Ovary (tissue), 3 donors: Measurements from ENCODE around the gene CACNA2D3.

ENCODE experiments used
- CTCF ChIP-seq, 3 donors: fragments of 450-650 bp in 2 of 3; fragments of 200-600 bp in 1 of 3; IDR thresholded peaks; one replicate each; pipeline versions ENCODE4 v1.5.1 to v1.8.0; 2016 to 2022; ENCODE audit warnings: antibody characterized with exemption in 3 of 3, mild to moderate bottlenecking in 1 of 3
- POLR2A ChIP-seq: fragments of 450-650 bp; IDR thresholded peaks from one replicate; pipeline ENCODE4 v1.6.1; 2017; ENCODE audit warnings: antibody characterized with exemption, mild to moderate bottlenecking, moderate library complexity
- donor health status: DM: no; HTN: no; CAD: no.

GRCh38 chr3:54965746-54966145 lies 843.4 kb downstream of the CACNA2D3 start:
- TF ChIP-seq CTCF (IDR thresholded peaks at IDR 0.05) (no peak), POLR2A (no peak)
